GM21367 (cell line): Measurements from ENCODE around the gene FBXL22.
"Not testable (repeated sequence)": the region's sequence is repeated elsewhere in the genome, so short reads cannot be mapped to it uniquely, and the experiment has no call there.

ENCODE experiments used
- ATAC-seq: cut with Tn5 transposase; IDR thresholded peaks from one replicate; pipeline ENCODE4 v1.9.1; 2021; ENCODE audit not compliant: unreplicated experiment

The FBXL22 gene

DNA sequence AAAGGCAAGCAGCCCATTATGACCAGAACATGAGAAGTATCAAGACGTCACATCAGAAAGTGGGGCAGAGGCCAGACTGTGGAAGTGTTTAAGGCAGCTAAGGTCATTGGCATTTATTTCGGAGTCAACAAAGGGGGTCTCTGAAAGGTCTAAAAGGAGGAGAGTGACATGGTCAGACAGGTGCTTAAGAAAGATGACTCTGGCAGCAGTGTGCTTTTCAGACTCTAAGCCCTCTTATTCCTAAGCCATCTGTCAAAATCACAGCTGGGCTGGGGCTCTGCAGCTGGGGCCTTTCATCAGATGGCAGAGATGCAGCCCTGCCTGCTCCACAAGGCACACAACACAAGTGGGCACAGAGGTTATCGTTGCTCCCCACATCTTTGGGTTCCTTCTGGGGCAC, 14.0 kb downstream of the FBXL22 start:
- no peak for ATAC-seq

DNA sequence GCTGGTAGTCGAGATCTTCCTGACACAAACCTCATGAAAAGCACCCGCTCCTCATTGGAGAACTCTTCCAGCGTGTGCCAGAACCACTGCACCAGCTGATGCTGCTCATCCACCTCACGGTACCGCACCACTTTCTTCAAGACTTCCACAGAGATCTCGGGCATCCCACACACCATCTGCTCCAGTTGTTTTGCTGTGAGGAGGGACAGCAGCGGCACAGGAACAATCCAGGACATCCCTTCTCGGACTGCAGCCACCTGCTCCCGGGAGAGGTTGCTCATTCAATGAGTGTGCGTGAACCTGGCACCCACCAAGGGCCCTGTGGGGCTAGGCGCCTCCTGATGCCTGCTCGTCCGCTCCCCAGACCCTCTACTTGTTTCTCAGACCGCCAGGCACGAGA, 15.1 kb downstream of the FBXL22 start:
- ATAC-seq = no peak

DNA sequence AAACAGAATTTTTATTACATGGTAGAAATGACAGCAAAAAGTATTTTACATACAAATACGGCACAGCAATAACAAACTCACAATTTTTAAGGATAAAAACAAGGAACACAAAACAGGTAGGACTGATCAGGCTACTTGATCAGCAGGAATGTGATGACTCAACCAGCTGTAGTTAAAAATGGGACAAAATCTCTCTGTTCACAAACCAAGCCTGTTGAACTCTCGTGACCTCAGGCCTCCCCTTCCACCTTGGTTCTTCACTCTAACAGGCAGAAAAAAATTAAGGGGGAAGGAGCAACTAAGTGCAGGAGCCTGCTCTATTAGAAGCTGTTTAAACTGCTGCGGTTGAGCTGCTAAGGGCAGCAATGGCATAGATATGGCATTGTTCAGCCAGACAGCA, 18.7 kb downstream of the FBXL22 start:
- ATAC-seq = no peak

DNA sequence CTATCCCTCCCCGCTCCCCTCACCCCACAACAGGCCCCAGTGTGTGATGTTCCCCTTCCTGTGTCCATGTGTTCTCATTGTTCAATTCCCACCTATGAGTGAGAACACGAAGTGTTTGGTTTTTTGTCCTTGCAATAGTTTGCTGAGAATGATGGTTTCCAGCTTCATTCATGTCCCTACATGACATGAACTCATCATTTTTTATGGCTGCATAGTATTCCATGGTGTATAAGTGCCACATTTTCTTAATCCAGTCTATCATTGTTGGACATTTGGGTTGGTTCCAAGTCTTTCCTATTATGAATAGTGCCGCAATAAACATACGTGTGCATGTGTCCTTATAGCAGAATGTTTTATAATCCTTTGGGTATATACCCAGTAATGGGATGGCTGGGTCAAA, 20.0 kb downstream of the FBXL22 start:
- ATAC-seq = not testable (repeated sequence)

DNA sequence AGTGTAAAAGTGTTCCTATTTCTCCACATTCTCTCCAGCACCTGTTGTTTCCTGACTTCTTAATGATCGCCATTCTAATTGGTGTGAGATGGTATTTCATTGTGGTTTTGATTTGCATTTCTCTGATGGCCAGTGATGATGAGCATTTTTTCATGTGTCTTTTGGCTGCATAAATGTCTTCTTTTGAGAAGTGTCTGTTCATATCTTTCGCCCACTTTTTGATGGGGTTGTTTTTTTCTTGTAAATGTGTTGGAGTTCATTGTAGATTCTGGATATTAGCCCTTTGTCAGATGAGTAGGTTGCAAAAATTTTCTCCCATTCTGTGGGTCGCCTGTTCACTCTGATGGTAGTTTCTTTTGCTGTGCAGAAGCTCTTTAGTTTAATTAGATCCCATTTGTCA, 20.4 kb downstream of the FBXL22 start:
- ATAC-seq = not testable (repeated sequence)

DNA sequence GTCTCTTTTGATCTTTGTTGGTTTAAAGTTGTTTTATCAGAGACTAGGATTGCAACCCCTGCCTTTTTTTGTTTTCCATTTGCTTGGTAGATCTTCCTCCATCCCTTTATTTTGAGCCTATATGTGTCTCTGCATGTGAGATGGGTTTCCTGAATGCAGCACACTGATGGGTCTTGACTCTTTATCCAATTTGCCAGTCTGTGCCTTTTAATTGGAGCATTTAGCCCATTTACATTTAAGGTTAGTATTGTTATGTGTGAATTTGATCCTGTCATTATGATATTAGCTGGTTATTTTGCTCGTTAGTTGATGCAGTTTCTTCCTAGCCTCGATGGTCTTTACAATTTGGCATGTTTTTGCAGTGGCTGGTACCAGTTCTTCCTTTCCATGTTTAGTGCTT, 23.6 kb downstream of the FBXL22 start:
- ATAC-seq = not testable (repeated sequence)

DNA sequence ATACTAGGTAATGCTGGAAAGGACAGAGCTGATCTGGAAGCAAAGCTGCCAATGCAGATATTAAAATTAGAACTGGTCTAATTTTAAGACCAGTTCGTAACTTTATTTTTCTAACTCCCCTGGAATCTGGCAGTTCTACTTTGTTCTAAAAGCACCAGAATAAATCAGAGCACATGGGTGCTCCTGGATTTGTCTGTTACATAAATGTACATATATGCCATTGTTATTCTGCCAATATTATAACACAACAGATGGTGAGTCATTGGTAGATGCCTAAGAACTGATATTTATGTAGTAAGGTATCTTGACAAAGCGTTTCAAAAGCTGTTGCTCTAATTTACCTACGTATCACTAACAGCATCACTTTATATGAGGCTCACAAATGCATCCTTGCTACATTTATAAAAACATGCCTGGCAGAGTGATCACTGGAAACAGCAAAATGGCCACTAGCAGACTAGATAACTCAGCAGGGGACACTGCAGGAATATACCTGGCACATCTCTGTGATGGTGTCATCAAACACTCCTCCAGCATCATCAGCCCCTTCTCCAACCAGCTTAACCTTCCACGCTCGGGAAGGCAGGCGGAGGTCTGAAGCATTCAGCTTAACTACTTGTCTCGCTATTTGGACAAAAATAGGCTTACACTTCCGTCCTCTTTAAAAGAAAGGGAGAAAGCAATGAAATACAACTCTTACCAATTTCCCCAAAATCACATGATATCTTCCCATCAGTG, 26.2 kb downstream of the FBXL22 start:
- no peak for ATAC-seq

DNA sequence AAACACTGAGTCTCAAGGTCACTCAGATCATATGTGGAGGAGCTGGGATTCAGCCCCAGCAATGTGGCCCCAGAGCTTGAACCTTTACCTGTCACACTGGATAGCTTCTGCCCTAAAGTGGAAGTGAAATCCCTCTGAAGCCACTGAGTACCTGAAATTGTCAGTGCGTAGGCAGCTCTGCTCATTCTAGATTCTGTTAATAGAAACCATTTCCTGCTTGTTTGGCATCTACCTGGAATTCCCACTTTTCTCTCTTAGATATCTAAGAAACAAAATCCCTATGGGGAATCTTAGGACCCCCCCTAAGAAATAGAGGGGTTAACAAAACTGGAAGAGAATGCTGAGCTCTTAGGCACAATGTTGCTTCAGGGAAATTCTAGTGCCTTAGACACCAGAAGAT, 29.8 kb downstream of the FBXL22 start:
- no peak for ATAC-seq

DNA sequence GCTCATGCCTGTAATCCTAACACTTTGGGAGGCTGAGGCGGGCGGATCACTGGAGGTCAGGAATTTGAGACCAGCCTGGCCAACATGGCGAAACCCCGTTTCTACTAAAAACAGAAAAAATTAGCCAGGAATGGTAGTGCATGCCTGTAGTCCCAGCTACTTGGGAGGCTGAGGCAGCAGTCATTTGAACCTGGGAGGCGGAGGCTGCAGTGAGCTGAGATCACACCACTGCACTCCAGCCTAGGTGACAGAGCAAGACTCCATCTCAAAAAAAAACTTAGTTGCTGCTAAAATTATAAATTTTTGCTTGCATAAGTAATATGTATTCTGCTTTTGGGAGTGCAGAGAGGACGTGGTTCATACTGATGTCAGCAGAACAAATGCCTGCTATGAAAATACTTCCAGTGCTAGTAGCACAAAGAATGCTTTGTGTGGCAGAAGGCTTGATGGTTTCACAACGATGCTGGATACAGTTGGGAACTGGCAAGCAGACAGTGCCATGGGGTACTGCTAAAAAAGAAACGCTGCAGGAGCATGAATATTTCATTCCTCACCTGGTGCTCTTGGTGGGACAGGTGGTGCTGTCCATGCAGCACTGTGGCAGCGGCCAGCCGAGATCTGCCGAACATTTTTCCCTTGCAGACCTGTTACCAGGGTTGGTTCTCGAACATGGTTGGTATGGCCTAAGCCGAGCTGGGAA, 31.1 kb downstream of the FBXL22 start:
- ATAC-seq = no peak

DNA sequence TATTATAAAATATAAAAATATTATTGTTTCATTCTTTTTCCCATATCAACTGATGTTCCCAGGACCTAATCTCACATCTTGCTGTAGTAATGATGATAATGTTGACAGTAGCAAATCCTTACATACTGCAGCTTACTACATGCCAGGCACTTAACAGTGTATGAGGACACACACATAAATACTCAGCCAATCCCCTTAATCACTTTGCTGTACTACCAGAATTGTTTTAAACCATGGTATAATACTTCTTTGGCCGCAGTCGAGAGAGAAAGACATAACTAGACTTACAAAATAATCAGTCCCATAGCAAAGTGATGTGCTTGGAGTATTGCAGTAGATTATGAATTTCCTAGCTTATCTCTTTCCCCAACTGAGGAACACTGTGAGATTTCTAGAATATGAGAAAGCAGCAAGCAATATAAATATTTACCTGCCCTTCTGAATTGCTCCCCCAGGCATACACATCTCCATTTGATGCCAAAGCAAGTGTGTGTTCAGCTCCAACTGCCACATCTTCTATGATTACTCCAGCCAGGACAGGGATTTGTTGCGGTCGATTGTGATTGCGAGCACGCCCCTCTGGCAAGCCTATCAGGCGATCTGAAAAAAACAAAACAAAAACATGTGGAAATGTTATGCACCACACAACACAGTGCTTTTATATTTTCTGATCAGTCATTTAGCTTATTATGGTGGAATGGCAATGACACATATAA, 33.0 kb downstream of the FBXL22 start:
- ATAC-seq = no peak

DNA sequence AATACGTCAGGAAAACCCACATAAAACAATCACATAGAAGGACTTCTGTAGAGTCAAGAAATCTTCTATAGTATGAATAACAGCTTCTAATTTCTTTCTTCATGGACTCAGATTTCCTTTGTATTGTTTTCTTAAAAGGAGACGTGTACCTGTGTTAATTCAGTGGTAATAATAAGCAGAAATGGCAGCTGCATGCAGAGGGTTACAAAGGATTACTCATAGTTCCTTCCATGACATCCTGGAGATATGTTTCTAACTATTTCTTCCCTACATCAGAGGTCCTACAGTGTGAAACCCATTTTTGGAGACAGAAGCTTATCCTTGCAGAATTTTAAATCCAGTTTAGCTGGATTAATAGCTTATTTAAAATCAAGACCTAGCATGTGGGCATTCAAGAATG, 36.1 kb downstream of the FBXL22 start:
- no peak for ATAC-seq

DNA sequence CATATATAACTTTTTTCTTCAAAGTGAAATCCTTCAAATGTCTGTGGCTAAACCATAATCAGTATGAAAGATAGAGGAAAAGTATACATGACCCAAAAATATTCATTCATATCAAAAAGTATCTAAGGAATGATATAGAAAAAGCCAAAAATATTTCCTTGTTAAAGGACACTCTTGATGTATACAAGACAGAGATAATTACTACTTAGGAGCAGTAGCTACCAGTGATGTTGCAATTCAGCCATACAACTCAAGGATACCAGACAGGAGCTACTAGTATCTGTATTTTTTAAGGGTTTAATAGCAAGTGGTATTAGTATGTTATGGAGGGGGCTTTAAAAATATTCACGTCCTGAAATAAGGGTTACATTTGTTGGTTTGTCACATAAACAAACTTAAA, 37.0 kb downstream of the FBXL22 start:
- no peak for ATAC-seq

DNA sequence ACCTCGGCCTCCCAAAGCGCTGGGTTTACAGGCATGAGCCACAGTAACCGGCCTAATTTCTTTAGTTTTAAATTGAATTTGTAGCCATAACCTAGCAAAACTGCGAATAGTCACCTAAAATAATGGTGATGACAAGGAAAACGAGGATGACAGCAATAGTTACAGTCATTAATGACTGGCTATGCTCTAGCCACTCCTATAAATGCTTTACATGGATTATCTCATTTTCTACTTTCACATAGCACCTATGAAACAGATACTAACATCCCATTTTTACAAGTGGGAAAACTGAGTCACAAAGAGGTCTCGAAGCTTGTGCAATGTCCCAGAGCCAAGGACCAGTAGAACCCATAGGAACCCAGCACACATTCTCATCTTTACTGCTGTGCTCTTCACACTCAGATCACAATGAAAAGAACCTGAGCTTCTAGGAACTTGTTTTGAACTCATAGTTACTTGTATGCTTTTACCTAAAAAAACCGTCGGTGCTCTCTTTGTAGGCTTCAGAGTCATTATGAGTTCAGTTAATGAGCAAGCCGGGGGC, 39.4 kb downstream of the FBXL22 start:
- ATAC-seq = no peak

DNA sequence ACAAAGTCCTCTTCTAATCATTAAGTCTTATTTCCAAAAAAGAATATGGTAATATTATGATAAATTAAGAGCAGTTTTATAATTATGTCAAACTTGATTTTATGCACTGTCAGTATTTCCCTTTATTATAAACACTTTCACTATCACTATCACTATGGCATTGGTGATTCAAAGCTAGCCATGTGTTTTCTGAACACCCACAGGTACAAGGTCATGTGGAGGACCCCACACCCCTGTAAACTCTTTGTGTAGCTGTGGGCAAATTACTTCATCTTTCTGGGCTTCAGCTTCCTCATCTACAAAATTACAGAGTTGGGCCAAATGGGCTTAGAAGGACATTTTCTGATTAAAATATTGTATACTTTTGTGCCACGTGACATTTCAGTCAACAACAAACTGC, 41.7 kb downstream of the FBXL22 start:
- no peak for ATAC-seq

DNA sequence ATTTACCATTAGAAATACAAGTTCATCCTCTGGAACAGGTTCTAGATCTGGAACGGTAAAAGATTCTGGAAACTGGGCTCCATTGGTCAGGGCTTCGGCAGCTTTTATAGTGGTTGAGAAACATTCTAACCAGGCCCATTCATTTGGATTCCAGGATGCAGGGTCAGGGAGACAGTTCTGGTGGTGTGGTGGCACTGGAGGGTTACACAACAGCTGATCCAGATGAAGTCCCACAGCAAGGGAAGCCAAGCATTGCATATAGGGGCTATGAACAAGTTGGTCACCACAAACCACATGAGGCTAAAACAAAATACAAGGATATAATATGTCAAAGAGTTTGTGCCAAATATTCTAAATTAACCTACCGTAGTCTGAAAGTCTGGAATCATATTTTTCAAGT, 43.0 kb downstream of the FBXL22 start:
- no peak for ATAC-seq
